ENCODE results near the gene APOL2. TPM values are rescaled to one million over a fixed set of nuclear protein-coding genes. Genes with fewer than 3 reads are reported as not detected.
A peak's percentile ranks its signal among the peaks of the same experiment; 100 is the strongest.
"Not testable (repeated sequence)": the region's sequence is repeated elsewhere in the genome, so short reads cannot be mapped to it uniquely, and the experiment has no call there.

Gene APOL2
- polyA plus RNA-seq, 3 donors from 2014 or later: 22.4 to 42.4 (median 22.9) TPM

GRCh38 chr22:36277482-36278291, 38.4 kb upstream of the APOL2 start:
- Mint-ChIP-seq H3K36me3 (peaks cover 7 to 29% (median 16%) of the 10 kb centered on the region in 3 donors), H3K9me3 (no peaks in the 10 kb centered on the region), H3K27me3 (ENCODE audit: low read depth in 3 of 3) (peaks cover 0 to 18% (median 5%) of the 10 kb centered on the region in 3 donors), H3K27ac (peak overlapping the region; percentile 16 to 82 (median 58)), H3K4me1 (peaks cover 12 to 18% of the 10 kb centered on the region in 2 donors), H3K4me3 (no peak overlapping the region)
- peak; percentile 40 to 53 (median 46) for DNase-seq

GRCh38 chr22:36274531-36274930, 35.2 kb upstream of the APOL2 start:
- H3K27ac Mint-ChIP-seq: no peak overlapping the region
- peak overlapping the region in 1 of 5 donors; percentile 15 for H3K4me3 Mint-ChIP-seq

DNA sequence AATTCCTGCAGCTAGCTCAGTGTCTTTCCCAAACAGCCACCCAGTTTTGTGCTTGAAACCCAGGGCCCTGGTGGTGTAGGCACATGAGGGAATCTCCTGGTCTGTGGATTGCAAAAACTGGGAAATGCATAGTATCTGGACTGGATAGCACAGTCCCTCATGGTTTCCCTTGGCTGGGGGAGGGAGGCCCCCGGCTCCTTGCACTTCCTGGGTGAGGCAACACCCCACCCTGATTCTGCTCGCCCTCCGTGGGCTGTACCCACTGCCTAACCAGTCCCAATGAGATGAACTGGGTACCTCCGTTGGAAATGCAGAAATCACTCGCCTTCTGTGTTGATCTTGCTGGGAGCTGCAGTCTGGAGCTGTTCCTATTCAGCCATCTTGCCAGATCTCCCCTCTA, 32.6 kb upstream of the APOL2 start:
- not testable (repeated sequence) for DNase-seq

More at GRCh38 chr22:36274531-36274930, 35.2 kb upstream of the APOL2 start:
- DNase-seq: no peak
- peaks cover 12 to 18% of the 10 kb centered on the region in 2 donors for H3K4me1 Mint-ChIP-seq
- H3K9me3 Mint-ChIP-seq: no peaks in the 10 kb centered on the region
- H3K36me3 Mint-ChIP-seq: peaks cover 0 to 16% (median 9%) of the 10 kb centered on the region in 3 donors
- peaks cover 0 to 9% (median 3%) of the 10 kb centered on the region in 3 donors for H3K27me3 Mint-ChIP-seq (ENCODE audit: low read depth in 3 of 3)

DNA sequence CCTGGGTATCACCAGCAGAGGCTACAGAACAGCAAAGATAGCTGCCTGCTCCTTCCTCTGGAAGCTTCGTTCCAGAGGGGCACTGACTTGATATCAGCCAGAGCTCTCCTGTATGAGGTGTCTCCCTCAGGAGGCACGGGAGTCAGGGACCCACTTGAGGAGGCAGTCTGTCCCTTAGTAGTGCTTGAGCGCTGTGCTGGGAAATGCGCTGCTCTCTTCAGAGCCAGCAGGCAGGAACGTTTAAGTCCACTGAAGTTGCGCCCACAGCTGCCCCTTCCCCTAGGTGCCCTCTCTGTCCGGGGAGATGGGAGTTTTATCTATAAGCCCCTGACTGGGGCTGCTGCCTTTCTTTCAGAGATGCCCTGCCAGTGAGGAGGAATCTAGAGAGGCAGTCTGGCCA, 31.9 kb upstream of the APOL2 start:
- not testable (repeated sequence) for H3K27me3 Mint-ChIP-seq (ENCODE audit: low read depth in 3 of 3); H3K9me3 Mint-ChIP-seq; DNase-seq; H3K4me3 Mint-ChIP-seq; H3K4me1 Mint-ChIP-seq; H3K27ac Mint-ChIP-seq
- peaks cover 8 to 23% (median 22%) of the 10 kb centered on the region in 3 donors for H3K36me3 Mint-ChIP-seq

More for the DNA sequence above, 32.6 kb upstream of the APOL2 start:
- H3K27me3 Mint-ChIP-seq (ENCODE audit: low read depth in 3 of 3); H3K4me3 Mint-ChIP-seq; H3K9me3 Mint-ChIP-seq; H3K27ac Mint-ChIP-seq; H3K4me1 Mint-ChIP-seq: not testable (repeated sequence)
- peaks cover 5 to 20% (median 19%) of the 10 kb centered on the region in 3 donors for H3K36me3 Mint-ChIP-seq

GRCh38 chr22:36267896-36268485, 28.7 kb upstream of the APOL2 start:
- Mint-ChIP-seq H3K4me3 (no peak overlapping the region), H3K9me3 (no peaks in the 10 kb centered on the region), H3K4me1 (peaks cover 0 to 3% of the 10 kb centered on the region in 2 donors), H3K27me3 (ENCODE audit: low read depth in 3 of 3) (peaks cover 0 to 3% (median 0%) of the 10 kb centered on the region in 3 donors), H3K27ac (no peak overlapping the region), H3K36me3 (peaks cover 13 to 43% (median 22%) of the 10 kb centered on the region in 3 donors)
- no peak for DNase-seq

GRCh38 chr22:36267058-36267457, 27.7 kb upstream of the APOL2 start:
- H3K27me3 Mint-ChIP-seq (ENCODE audit: low read depth in 3 of 3): peaks cover 0 to 3% (median 0%) of the 10 kb centered on the region in 3 donors
- H3K27ac Mint-ChIP-seq: no peak overlapping the region
- H3K36me3 Mint-ChIP-seq: peaks cover 13 to 46% (median 22%) of the 10 kb centered on the region in 3 donors
- no peak for DNase-seq
- peaks cover 0 to 3% of the 10 kb centered on the region in 2 donors for H3K4me1 Mint-ChIP-seq
- H3K9me3 Mint-ChIP-seq: no peaks in the 10 kb centered on the region
- H3K4me3 Mint-ChIP-seq: no peak overlapping the region

GRCh38 chr22:36263886-36264664, 24.7 kb upstream of the APOL2 start:
- H3K27me3 Mint-ChIP-seq (ENCODE audit: low read depth in 3 of 3); H3K27ac Mint-ChIP-seq; H3K9me3 Mint-ChIP-seq; H3K4me3 Mint-ChIP-seq; DNase-seq: not testable (repeated sequence)
- peaks cover 13 to 15% of the 10 kb centered on the region in 2 donors for H3K4me1 Mint-ChIP-seq
- H3K36me3 Mint-ChIP-seq: peaks cover 13 to 61% (median 26%) of the 10 kb centered on the region in 3 donors

- H3K4me1 Mint-ChIP-seq: peaks cover 20 to 21% of the 10 kb centered on the region in 2 donors
- H3K4me3 Mint-ChIP-seq; H3K27me3 Mint-ChIP-seq (ENCODE audit: low read depth in 3 of 3); H3K9me3 Mint-ChIP-seq; DNase-seq: not testable (repeated sequence)
- H3K36me3 Mint-ChIP-seq: peaks cover 13 to 63% (median 30%) of the 10 kb centered on the region in 3 donors
- peak overlapping the region in 1 of 6 donors; percentile 61 for H3K27ac Mint-ChIP-seq
Measured at GRCh38 chr22:36263216-36263673, 23.9 kb upstream of the APOL2 start.

- not testable (repeated sequence) for H3K27me3 Mint-ChIP-seq (ENCODE audit: low read depth in 3 of 3); H3K9me3 Mint-ChIP-seq; H3K4me3 Mint-ChIP-seq; DNase-seq
- Mint-ChIP-seq H3K4me1 (peaks cover 28 to 29% of the 10 kb centered on the region in 2 donors), H3K27ac (peak overlapping the region in 1 of 6 donors; percentile 61), H3K36me3 (peaks cover 12 to 59% (median 33%) of the 10 kb centered on the region in 3 donors)
Measured at GRCh38 chr22:36262307-36262706, 23.0 kb upstream of the APOL2 start.

DNA sequence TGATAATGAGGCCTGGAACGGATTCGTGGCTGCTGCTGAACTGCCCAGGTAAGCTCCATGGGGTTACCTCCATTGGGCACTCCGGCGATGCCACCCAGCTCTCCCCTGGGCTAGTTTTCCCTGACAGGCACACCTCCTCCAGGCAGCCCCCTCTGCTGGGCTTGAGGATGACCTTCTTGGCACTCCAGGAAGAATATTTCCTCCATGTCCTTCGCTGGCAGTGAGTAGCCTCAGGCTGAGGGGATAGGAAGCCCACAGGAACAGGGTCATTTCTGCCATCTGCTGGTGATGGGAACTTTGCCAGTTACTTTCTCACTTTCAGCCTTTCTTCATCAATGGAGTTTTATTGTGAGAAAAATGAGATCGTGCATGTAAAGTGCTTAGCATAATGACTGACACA, 22.3 kb upstream of the APOL2 start:
- not testable (repeated sequence) for H3K9me3 Mint-ChIP-seq; DNase-seq; H3K27me3 Mint-ChIP-seq (ENCODE audit: low read depth in 3 of 3); H3K4me3 Mint-ChIP-seq
- Mint-ChIP-seq H3K27ac (peak overlapping the region in 1 of 6 donors; percentile 28), H3K36me3 (peaks cover 6 to 53% (median 30%) of the 10 kb centered on the region in 3 donors), H3K4me1 (peaks cover 34% of the 10 kb centered on the region in 2 donors)

GRCh38 chr22:36259615-36260300, 20.4 kb upstream of the APOL2 start:
- H3K4me3 Mint-ChIP-seq: peak overlapping the region in 2 of 5 donors; percentile 1 to 18
- no peak for DNase-seq
- H3K27ac Mint-ChIP-seq: peak overlapping the region in 5 of 6 donors; percentile 81 to 96 (median 91)
- peaks cover 8 to 50% (median 26%) of the 10 kb centered on the region in 3 donors for H3K36me3 Mint-ChIP-seq
- H3K27me3 Mint-ChIP-seq (ENCODE audit: low read depth in 3 of 3): peaks cover 0 to 2% (median 0%) of the 10 kb centered on the region in 3 donors
- no peaks in the 10 kb centered on the region for H3K9me3 Mint-ChIP-seq
- peaks cover 48 to 53% of the 10 kb centered on the region in 2 donors for H3K4me1 Mint-ChIP-seq

DNA sequence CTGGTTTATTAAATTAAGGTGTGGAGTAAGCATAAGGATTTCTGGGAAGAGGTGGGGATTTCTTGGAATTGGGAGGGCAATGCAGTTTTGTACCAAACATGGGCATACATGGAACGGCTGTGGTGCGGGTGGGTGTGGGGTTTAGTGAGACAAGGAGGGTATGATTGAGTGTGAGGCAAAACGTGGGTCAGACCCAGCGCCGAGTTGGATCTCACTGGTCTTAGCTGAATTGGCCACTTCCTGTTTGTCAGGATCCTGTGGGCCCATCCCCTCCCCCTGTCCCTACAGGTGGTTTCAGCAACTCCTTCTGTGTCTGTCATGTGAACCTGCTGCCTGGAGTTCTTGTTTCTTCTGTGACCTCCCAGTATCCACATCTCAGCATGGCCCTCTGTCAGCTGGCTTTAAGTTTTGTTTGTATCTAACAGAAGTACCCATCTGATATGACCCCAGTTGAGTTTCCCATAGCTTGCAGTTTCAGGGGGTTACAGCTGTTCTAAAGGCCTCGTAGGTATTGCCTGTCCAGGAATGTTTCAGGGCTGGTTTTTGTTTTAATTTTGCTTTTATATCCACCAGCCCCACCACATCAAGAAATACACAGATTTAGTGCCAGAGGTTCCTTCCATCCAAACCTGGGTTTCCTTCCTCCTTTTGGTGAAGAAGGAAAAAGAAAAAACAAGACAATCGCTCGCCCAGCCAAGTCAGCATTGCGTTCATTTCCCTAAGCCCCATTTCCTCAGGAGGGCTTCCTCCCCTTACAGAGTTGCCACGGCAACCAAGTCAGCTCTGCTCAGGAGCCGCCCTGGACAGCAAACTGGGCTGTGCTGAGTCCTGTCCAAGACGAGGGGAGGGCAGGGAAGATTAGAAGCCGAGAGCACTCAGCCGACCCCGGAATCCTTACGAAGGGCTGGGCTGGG, 19.6 kb upstream of the APOL2 start:
- peak overlapping the region; percentile 81 to 96 (median 89) for H3K27ac Mint-ChIP-seq
- no peaks in the 10 kb centered on the region for H3K9me3 Mint-ChIP-seq
- peaks cover 8 to 44% (median 23%) of the 10 kb centered on the region in 3 donors for H3K36me3 Mint-ChIP-seq
- H3K4me1 Mint-ChIP-seq: peaks cover 53 to 60% of the 10 kb centered on the region in 2 donors
- peak overlapping the region; percentile 54 to 85 (median 67) for H3K4me3 Mint-ChIP-seq
- peaks cover 0 to 2% (median 0%) of the 10 kb centered on the region in 3 donors for H3K27me3 Mint-ChIP-seq (ENCODE audit: low read depth in 3 of 3)
- peak; percentile 26 to 58 (median 44) for DNase-seq
